GM23338 (cell line): ENCODE data around the gene TUBB1.

Experiments
- CTCF ChIP-seq, 2 experiments: fragments of 200-600 bp in 1 of 2; sonication (generic) in 1 of 2; conservative IDR thresholded peaks; 2 replicates each; pipeline versions ENCODE4 v1.5.1 to v1.6.1; 2016 to 2017; ENCODE audit warnings: antibody characterized with exemption in 2 of 2, low read depth in 2 of 2, mild to moderate bottlenecking in 2 of 2, moderate library complexity in 1 of 2
- EZH2 ChIP-seq: fragments of 200-600 bp; sonication (generic); IDR thresholded peaks from one replicate; pipeline ENCODE4 v1.8.0; 2017; ENCODE audit warnings: antibody characterized with exemption, mild to moderate bottlenecking, low read depth; ENCODE audit not compliant: unreplicated experiment
- EZH2phosphoT487 ChIP-seq: fragments of 200-600 bp; sonication (generic); IDR thresholded peaks from one replicate; pipeline ENCODE4 v1.8.1; 2018; ENCODE audit warnings: antibody characterized with exemption; ENCODE audit not compliant: unreplicated experiment
- JUNB ChIP-seq: IDR thresholded peaks from one replicate; pipeline ENCODE4 v1.6.1; 2016; ENCODE audit warnings: antibody characterized with exemption; ENCODE audit not compliant: unreplicated experiment
- NANOG ChIP-seq: IDR thresholded peaks from 2 replicates; pipeline ENCODE4 v1.6.1; 2016; ENCODE audit warnings: antibody characterized with exemption, borderline replicate concordance
- POLR2AphosphoS5 ChIP-seq: IDR thresholded peaks from 2 replicates; pipeline ENCODE4 v1.6.1; 2016; ENCODE audit warnings: antibody characterized with exemption, low read depth
- REST ChIP-seq: IDR thresholded peaks from one replicate; pipeline ENCODE4 v1.6.1; 2018; ENCODE audit warnings: antibody characterized with exemption; ENCODE audit not compliant: unreplicated experiment
- STAT1 ChIP-seq: IDR thresholded peaks from one replicate; pipeline ENCODE4 v1.6.1; 2016; ENCODE audit warnings: antibody characterized with exemption; ENCODE audit not compliant: unreplicated experiment

- no peak for TF ChIP-seq EZH2
- no peak for TF ChIP-seq CTCF (conservative IDR thresholded peaks at IDR 0.05; ENCODE audit: low read depth in 2 of 2)
- no peak for TF ChIP-seq POLR2AphosphoS5
- no peak for TF ChIP-seq EZH2phosphoT487
- TF ChIP-seq JUNB, result no peak
- TF ChIP-seq REST, result no peak
- no peak for TF ChIP-seq NANOG
- no peak for TF ChIP-seq STAT1
These were observed 11.3 kb upstream of the TUBB1 start for GRCh38 chr20:59007665-59008511.
